WTC11 (cell line): ENCODE measurements around the gene BRSK2.

Experiments
- CTCF ChIP-seq: fragments of 200-600 bp; IDR thresholded peaks from 2 replicates; pipeline ENCODE4 v1.8.0; 2022; ENCODE audit warnings: antibody characterized with exemption
- KAT7 ChIP-seq: sonication (generic); formaldehyde crosslinking; IDR thresholded peaks from 2 replicates; pipeline ENCODE4 v1.8.1; 2023; ENCODE audit warnings: missing genetic modification reagents, mild to moderate bottlenecking, borderline replicate concordance
- MYBL2 ChIP-seq: sonication (generic); formaldehyde crosslinking; IDR thresholded peaks from 2 replicates; pipeline ENCODE4 v1.8.1; 2023; ENCODE audit warnings: mild to moderate bottlenecking, moderate library complexity, missing genetic modification reagents
- TP53 ChIP-seq: sonication (generic); formaldehyde crosslinking; IDR thresholded peaks from 2 replicates; pipeline ENCODE4 v1.8.1; 2023; ENCODE audit warnings: mild to moderate bottlenecking, missing genetic modification reagents
- ZNF671 ChIP-seq: fragments of 250-450 bp; sonication (Bioruptor Pico); IDR thresholded peaks from 2 replicates; pipeline ENCODE4 v1.8.0; 2021; ENCODE audit warnings: mild to moderate bottlenecking
- TF ChIP-seq, protein P1 (sequence below): sonication (generic); formaldehyde crosslinking; IDR thresholded peaks from 2 replicates; pipeline ENCODE4 v1.8.1; 2023; ENCODE audit warnings: mild to moderate bottlenecking, moderate library complexity, missing genetic modification reagents
- TF ChIP-seq, protein P2 (sequence below): sonication (generic); formaldehyde crosslinking; IDR thresholded peaks from 2 replicates; pipeline ENCODE4 v1.8.1; 2023; ENCODE audit warnings: mild to moderate bottlenecking, missing genetic modification reagents, moderate library complexity
- TF ChIP-seq, protein P3 (sequence below): sonication (generic); formaldehyde crosslinking; IDR thresholded peaks from 2 replicates; pipeline ENCODE4 v1.8.0; 2022; ENCODE audit warnings: mild to moderate bottlenecking, missing genetic modification reagents
- TF ChIP-seq, protein P4 (sequence below): sonication (generic); formaldehyde crosslinking; IDR thresholded peaks from 2 replicates; pipeline ENCODE4 v1.8.0; 2022; ENCODE audit warnings: mild to moderate bottlenecking, missing genetic modification reagents

DNA sequence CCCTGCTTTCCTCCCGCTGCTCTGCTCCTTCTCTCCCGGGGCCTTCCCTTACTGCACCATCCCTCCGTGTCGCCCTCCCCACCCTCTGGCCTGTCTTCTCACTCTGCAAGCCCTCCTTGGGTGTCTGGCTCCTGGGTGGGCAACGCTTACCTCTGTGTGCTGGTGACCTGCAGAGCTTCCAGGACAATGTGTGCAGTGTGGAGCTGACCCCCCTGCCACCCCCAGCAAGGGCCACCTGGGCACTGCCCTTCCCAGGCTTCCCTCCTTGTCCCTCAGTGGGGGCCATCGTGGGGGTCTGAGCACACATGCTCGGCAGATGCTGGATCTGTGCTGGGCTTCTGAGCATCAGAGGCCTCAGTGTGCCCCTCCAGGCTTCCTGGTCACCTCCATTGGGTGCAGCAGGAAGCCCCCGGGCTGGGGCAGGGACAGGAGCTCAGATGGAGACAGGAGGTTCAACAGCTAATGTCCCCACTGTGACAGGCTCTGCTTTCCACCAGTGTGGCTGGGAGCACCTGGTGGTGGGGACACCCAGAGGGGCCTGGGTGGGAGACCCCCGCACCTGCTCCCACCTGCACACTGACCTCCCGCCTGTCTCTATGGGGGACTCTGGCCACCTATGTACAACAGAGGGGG lies 7.8 kb upstream of the BRSK2 start:
- TF ChIP-seq, protein P1, sequence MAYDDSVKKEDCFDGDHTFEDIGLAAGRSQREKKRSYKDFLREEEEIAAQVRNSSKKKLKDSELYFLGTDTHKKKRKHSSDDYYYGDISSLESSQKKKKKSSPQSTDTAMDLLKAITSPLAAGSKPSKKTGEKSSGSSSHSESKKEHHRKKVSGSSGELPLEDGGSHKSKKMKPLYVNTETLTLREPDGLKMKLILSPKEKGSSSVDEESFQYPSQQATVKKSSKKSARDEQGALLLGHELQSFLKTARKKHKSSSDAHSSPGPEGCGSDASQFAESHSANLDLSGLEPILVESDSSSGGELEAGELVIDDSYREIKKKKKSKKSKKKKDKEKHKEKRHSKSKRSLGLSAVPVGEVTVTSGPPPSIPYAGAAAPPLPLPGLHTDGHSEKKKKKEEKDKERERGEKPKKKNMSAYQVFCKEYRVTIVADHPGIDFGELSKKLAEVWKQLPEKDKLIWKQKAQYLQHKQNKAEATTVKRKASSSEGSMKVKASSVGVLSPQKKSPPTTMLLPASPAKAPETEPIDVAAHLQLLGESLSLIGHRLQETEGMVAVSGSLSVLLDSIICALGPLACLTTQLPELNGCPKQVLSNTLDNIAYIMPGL: no peak
- TF ChIP-seq, protein P2, sequence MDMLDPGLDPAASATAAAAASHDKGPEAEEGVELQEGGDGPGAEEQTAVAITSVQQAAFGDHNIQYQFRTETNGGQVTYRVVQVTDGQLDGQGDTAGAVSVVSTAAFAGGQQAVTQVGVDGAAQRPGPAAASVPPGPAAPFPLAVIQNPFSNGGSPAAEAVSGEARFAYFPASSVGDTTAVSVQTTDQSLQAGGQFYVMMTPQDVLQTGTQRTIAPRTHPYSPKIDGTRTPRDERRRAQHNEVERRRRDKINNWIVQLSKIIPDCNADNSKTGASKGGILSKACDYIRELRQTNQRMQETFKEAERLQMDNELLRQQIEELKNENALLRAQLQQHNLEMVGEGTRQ (CRISPR knock-in tag): no peak
- TF ChIP-seq CTCF (no peak), MYBL2 (CRISPR knock-in tag) (no peak), ZNF671 (CRISPR knock-in tag) (no peak), TP53 (CRISPR knock-in tag) (no peak), KAT7 (no peak)
- TF ChIP-seq, protein P3, sequence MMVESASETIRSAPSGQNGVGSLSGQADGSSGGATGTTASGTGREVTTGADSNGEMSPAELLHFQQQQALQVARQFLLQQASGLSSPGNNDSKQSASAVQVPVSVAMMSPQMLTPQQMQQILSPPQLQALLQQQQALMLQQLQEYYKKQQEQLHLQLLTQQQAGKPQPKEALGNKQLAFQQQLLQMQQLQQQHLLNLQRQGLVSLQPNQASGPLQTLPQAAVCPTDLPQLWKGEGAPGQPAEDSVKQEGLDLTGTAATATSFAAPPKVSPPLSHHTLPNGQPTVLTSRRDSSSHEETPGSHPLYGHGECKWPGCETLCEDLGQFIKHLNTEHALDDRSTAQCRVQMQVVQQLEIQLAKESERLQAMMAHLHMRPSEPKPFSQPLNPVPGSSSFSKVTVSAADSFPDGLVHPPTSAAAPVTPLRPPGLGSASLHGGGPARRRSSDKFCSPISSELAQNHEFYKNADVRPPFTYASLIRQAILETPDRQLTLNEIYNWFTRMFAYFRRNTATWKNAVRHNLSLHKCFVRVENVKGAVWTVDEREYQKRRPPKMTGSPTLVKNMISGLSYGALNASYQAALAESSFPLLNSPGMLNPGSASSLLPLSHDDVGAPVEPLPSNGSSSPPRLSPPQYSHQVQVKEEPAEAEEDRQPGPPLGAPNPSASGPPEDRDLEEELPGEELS (CRISPR knock-in tag): no peak
- TF ChIP-seq, protein P4, sequence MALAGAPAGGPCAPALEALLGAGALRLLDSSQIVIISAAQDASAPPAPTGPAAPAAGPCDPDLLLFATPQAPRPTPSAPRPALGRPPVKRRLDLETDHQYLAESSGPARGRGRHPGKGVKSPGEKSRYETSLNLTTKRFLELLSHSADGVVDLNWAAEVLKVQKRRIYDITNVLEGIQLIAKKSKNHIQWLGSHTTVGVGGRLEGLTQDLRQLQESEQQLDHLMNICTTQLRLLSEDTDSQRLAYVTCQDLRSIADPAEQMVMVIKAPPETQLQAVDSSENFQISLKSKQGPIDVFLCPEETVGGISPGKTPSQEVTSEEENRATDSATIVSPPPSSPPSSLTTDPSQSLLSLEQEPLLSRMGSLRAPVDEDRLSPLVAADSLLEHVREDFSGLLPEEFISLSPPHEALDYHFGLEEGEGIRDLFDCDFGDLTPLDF (CRISPR knock-in tag): no peak
